ENCODE results near the gene SOHLH2.

SOHLH2 gene, protein sequence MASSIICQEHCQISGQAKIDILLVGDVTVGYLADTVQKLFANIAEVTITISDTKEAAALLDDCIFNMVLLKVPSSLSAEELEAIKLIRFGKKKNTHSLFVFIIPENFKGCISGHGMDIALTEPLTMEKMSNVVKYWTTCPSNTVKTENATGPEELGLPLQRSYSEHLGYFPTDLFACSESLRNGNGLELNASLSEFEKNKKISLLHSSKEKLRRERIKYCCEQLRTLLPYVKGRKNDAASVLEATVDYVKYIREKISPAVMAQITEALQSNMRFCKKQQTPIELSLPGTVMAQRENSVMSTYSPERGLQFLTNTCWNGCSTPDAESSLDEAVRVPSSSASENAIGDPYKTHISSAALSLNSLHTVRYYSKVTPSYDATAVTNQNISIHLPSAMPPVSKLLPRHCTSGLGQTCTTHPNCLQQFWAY

DNA sequence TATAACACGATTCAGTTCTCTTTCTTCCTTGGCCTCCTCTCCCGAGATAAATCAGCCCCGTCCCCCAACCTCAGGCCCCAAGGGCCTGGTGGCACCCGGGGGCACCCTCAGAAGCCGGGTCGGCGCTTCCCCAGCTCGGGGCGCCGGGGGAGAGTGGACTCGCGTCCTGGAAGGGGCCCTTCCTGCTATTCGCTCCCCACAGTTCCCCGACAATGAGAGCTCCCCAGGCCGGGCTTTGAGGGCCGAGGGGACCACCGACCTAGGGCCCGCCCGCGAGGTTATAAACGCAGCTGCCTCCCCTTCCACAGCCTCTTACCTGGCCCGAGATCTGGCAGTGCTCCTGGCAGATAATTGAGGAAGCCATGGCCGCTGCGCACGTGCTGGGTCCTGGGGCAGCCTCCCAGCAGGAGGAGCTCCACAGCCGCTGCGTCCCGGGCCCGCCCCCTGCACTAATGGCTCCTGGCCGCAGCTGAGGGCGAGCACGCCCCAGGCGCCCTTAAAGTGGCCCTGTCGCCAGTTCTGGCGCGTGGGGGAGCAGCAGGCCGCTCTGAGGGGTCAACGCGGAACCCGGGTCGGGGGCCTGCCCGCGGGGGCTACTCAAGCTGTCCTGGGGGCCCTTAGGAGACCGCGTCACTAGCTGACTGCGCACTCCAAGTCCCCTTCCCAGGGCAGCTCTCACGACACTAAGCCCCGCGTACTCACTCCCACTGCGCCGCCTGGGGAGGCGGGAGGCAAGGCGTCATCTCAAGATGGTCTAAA, at the start of gene SOHLH2:
TSS of gene SOHLH2 (minus strand) at position 394 of the 759 bp plus-strand sequence. CDS start at position 364, 30 bp downstream.
- no peak for TF ChIP-seq GATA2 (IDR thresholded peaks at IDR 0.05; ENCODE audit: low read depth, low read length)
- no peak for TF ChIP-seq GATA3 (IDR thresholded peaks at IDR 0.05; ENCODE audit: low read depth, low read length)

DNA sequence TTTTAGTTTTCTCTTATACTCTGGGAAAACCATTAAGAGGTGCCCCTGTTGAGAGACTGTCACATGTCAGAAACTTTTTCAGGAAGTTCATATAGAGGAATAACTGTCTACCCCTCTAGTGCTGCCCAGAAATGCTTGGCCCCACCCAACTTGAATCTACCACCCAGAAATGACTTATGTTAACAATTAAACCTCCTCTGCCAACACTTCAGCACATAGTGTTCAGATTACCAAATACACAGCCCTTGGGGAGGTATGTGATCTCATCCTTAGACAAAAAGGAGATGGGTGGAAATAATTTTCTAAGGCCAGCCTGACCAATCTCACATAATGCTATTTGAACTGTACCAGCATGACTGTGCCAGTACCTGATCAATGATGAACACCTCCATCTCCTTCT, 47.6 kb upstream of the SOHLH2 start:
- no peak for TF ChIP-seq GATA2 (IDR thresholded peaks at IDR 0.05; ENCODE audit: low read depth, low read length)
- no peak for TF ChIP-seq GATA3 (IDR thresholded peaks at IDR 0.05; ENCODE audit: low read depth, low read length)

DNA sequence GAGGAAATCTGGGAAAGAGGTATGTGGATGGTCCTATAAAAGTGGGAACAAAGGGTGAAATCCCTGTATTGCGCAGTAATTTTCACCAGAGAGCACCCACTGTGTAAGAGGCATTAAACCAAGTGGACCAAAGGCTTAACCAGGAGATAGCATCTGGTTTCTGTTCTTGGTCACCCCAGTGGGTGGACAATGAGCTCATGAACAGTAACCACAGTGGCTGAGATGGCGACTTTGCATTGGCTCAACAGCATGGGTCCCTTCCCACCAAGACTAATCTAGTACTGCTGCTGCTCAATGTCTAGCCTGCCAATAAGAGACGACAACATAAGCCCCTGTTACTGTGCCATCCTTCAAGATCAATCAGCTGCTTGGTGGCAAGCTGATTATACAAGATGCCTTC, 46.7 kb upstream of the SOHLH2 start:
- no peak for TF ChIP-seq GATA2 (IDR thresholded peaks at IDR 0.05; ENCODE audit: low read depth, low read length)
- TF ChIP-seq GATA3 (IDR thresholded peaks at IDR 0.05; ENCODE audit: low read depth, low read length), result no peak

DNA sequence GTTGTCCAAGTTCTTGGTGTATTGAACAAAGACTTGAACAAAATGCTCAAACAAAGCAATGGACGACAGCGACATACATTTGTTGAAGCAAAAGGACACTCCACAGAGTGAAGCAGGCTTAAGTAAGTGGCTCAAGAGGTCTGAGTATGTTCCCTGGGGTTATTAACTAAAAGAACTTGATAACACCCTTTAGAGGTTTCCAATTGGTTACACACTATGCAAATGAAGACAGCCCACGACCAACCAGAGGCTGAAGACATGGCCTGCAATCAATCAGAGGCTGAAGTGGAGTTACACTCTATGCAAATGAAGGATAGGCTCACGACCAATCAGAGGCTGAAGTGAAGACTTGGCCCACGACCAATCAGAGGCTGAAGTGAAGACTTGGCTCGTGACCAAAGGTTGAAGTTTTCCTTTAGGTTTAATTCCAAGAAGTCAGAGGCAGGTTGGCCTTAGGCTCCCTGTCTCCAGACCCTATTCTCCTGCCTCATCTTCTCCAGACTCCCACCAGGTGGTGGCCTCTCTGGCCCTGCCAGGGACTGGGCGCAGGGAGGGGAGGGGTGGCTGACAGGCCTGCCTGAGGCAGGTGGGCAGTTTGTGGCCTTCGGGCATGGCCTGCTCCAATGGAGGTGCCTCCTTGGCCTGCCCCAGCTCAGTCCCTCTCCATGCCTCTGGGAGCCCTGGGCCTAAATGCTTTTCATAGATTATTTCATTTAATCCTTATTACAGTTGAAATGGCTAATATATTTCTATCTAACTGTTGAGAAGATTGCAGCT, 45.2 kb upstream of the SOHLH2 start:
- TF ChIP-seq GATA3 (IDR thresholded peaks at IDR 0.05; ENCODE audit: low read depth, low read length), result no peak
- TF ChIP-seq GATA2 (IDR thresholded peaks at IDR 0.05; ENCODE audit: low read depth, low read length), result no peak

DNA sequence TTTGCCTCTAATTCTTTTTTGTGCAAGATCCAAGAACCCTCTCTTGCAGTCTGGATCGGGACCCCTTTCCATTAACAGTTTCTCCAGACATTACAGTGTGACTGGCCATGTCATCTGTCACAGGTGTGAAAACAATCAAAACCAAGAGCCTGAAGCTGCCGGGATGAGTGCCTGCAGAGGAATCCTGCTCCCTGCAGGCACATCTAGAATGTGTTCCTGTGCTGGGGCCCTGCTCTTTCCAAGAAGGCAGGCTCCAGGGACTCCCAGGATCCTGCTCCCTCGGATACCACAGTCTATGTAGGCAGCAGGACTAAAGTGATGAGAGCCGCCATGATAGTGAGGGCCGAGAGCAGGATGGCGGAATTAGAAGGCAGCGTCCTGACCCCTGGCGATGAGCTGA, 44.5 kb upstream of the SOHLH2 start:
- TF ChIP-seq GATA3 (IDR thresholded peaks at IDR 0.05; ENCODE audit: low read depth, low read length) (no peak), GATA2 (IDR thresholded peaks at IDR 0.05; ENCODE audit: low read depth, low read length) (no peak)

DNA sequence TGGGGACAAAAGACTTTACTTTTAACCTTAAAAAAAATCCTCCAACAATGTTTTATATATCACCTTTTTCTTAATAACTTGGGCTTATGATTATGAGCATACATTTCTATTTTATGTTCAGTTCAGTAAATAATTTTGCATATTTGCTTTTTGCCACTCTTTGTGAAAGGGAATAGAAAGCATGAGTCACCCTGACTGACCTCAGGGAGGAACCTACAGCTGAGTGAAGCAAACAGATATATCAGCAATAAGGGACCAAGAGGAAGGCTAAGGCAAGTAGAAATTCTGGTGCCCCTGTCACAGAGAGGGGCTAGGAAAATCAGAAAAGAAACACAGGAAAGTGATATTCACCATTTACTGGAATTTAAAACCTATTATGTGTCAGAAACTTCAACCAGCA, 37.2 kb upstream of the SOHLH2 start:
- TF ChIP-seq GATA2 (IDR thresholded peaks at IDR 0.05; ENCODE audit: low read depth, low read length), result no peak
- TF ChIP-seq GATA3 (IDR thresholded peaks at IDR 0.05; ENCODE audit: low read depth, low read length), result no peak

DNA sequence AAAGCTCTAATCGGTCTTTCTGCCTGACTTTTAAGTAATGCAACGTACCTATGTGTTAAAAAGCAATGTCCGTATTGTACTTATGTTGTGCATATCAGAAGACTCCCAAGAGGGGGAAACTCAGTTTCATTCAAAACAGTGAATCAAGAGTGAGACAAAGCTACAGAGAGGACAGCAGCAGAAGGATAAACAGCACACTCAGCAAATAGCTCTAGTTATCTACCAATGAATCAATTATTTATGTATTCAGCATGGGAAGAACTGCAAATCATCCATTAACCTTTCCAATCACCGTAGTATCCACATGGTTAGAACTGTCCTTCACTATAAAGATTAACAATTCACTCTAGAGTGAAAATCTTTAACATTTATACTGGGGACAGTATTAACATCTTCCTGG, 36.7 kb upstream of the SOHLH2 start:
- no peak for TF ChIP-seq GATA2 (IDR thresholded peaks at IDR 0.05; ENCODE audit: low read depth, low read length)
- TF ChIP-seq GATA3 (IDR thresholded peaks at IDR 0.05; ENCODE audit: low read depth, low read length), result no peak

DNA sequence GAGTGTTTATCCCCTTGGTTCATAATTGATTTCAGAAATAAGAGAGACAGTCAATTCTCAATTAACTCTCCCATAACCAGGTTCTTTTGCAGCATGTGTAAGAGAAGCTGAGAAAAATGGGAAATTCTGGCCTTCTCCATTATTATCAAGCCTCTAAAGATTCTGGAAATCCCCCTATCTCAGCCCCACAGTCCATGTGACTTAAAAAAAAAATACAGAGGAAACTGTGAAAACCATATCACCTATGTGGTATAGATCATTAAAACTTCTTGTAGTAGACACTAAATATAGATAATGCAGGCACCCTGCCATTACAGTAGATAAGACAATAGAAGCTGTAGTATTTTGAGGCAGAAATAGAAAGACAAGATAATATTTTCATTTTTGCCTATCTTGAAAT, 34.3 kb upstream of the SOHLH2 start:
- TF ChIP-seq GATA2 (IDR thresholded peaks at IDR 0.05; ENCODE audit: low read depth, low read length) (no peak), GATA3 (IDR thresholded peaks at IDR 0.05; ENCODE audit: low read depth, low read length) (no peak)

DNA sequence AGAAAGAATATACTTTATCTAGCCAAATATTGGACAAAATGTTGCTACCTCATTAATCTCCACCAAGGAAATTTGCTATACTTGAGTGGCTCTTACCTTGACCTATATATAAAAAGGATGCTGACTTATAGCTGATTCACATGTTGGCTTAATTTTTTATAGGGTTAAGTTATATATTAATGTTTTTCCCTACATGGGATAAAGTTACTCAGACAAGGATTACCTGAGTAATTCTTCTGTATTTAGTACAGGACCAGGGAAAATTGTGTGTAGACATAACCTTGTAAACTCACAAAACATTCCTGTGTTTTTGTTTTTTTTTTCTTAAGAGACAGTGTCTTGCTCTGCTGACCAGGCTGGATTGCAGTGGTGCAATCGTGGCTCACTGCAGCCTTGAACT, 30.6 kb upstream of the SOHLH2 start:
- TF ChIP-seq GATA2 (IDR thresholded peaks at IDR 0.05; ENCODE audit: low read depth, low read length) (no peak), GATA3 (IDR thresholded peaks at IDR 0.05; ENCODE audit: low read depth, low read length) (no peak)

DNA sequence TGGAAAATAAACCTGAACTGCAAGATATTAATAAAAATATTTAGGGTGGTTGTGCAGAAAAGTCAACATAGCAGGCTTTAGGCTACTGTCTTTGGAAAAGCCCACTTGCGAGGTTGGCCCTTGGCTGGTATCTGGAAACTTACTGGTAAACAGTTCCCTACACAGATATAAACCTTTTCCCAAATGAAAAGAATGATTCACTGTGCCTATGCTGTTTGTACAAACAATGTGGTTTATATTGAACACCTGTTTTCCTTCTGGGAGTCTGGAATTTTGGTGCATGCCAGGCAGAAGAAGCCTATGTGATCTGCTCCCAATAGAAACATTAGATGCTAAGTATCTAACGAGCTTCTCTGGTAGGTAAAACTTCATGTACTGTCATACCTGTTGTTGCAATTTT, 29.7 kb upstream of the SOHLH2 start:
- no peak for TF ChIP-seq GATA2 (IDR thresholded peaks at IDR 0.05; ENCODE audit: low read depth, low read length)
- TF ChIP-seq GATA3 (IDR thresholded peaks at IDR 0.05; ENCODE audit: low read depth, low read length), result no peak

DNA sequence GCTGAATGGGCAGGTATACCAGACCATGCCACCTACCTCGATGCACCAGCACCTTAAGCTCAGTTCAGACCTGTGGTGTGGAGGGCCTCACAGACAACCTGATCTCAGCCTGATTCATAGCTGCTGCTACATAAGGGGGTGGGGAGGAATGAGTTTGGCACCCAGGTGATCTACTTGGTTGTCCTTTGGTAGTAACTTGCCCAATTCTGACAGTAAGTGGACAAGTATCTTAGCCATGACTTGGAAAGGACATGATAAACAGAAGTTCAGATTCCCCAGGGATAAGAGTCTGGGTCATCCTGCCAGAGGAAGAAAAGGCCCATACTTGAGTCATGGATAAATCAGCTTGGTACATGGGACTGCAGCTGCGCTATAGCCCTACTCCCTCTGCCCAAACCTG, 28.4 kb upstream of the SOHLH2 start:
- TF ChIP-seq GATA3 (IDR thresholded peaks at IDR 0.05; ENCODE audit: low read depth, low read length) (no peak), GATA2 (IDR thresholded peaks at IDR 0.05; ENCODE audit: low read depth, low read length) (no peak)

DNA sequence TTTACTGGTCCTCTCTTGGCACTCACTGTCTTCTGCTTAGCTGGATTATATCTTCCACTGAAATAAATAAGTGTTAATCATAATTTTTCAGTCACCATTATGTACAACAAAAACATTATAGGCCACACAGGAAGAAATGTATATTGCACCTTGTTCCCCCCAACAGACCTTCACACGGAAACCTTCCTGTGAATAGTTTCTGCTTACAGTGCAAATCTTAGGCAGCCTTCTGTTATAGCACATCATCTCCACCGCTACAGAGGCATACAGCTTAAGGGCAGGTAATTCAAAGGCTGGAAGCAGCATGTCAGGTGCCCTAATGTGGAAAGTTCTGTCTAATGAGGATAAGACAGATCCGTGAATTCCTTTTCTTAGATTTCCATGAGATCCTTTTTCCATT, 16.9 kb upstream of the SOHLH2 start:
- TF ChIP-seq GATA2 (IDR thresholded peaks at IDR 0.05; ENCODE audit: low read depth, low read length), result no peak
- TF ChIP-seq GATA3 (IDR thresholded peaks at IDR 0.05; ENCODE audit: low read depth, low read length), result no peak

DNA sequence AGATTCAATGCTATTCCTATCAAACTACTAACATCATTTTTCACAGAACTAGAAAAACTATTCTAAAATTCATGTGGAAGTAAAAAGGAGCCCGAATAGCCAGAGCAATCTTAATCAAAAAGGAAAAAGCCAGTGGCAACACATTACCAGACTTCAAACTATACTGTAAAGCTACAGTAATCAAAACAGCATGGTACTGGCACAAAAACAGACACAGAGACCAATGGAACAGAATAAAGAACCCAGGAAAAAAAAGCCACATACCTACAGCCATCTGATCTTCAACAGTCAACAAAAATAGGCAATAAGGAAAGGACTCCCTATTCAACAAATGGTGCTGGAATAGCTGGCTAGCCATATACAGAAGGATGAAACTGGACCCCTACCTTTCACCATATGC, 10.4 kb upstream of the SOHLH2 start:
- no peak for TF ChIP-seq GATA2 (IDR thresholded peaks at IDR 0.05; ENCODE audit: low read depth, low read length)
- no peak for TF ChIP-seq GATA3 (IDR thresholded peaks at IDR 0.05; ENCODE audit: low read depth, low read length)

DNA sequence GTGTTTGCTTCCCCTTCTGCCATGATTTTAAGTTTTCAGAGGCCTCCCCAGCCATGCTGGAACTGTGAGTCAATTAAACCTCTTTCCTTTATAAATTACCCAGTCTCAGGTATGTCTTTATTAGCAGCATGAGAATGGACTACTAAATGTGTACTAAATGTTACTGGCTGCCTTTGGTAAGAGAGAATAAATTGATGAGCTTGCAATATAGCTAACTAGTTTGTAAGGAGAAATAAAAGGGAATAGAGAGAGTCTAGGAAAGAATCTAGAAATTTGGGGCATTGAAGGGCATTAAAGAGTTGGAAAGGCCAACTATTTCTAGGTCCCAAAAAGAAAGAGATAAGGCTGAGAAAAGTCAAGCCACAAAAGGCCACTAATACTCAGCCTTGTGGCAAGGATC, 5.5 kb upstream of the SOHLH2 start:
- TF ChIP-seq GATA3 (IDR thresholded peaks at IDR 0.05; ENCODE audit: low read depth, low read length), result no peak
- no peak for TF ChIP-seq GATA2 (IDR thresholded peaks at IDR 0.05; ENCODE audit: low read depth, low read length)
